ENCODE data around the gene HSPB8. TPM values are rescaled to one million over a fixed set of nuclear protein-coding genes. Genes with fewer than 3 reads are reported as not detected.

The HSPB8 gene
- total and polyA plus RNA-seq, 7 experiments from 2014 or later, result not detected

DNA sequence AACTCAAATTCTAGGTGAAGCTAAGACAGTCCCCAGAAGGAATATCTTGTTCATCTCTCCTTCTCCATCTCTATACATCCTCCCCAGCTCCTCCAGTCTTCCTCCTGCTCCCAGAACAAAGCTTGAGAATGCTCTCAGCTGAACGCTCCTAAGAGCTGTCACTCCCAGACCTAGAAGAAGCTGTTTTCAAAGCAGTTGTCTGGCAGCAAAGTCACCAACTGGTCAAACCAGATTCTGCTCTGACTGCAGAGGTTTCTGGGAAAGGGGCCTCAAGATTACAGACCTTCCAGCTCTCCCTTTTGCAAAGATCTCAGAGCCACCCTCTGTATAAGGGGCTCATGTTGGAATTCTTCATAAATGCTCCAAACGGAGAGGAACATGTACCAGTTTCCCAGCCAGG lies 9.6 kb upstream of the HSPB8 start:
- Mint-ChIP-seq H3K4me3 (no peak overlapping the region), H3K9me3 (peaks cover 0 to 23% (median 0%) of the 10 kb centered on the region in 11 donors), H3K36me3 (no peaks in the 10 kb centered on the region), H3K27ac (no peak overlapping the region), H3K27me3 (peaks cover 0 to 15% (median 0%) of the 10 kb centered on the region in 5 donors), H3K4me1 (no peaks in the 10 kb centered on the region)
- intact Hi-C loops (cut with micrococcal nuclease), result no loop called here
- Histone ChIP-seq H3K4me3 (ENCODE audit: low read length) (no peak overlapping the region), H3K4me1 (ENCODE audit: control insufficient read depth in 2 of 2, insufficient read depth in 2 of 2, low read length in 2 of 2) (no peaks in the 10 kb centered on the region), H3K27ac (ENCODE audit: low read depth, low read length) (no peak overlapping the region), H3K9me3 (ENCODE audit: control insufficient read depth in 2 of 3, low read length in 3 of 3) (no peaks in the 10 kb centered on the region), H3K27me3 (ENCODE audit: control insufficient read depth in 2 of 2, insufficient read depth in 2 of 2, low read length in 2 of 2) (no peaks in the 10 kb centered on the region), H3K36me3 (ENCODE audit: control insufficient read depth in 2 of 3, insufficient read depth in 3 of 3, low read length in 3 of 3) (no peaks in the 10 kb centered on the region)
- ATAC-seq (no peak), DNase-seq (no peak)
- ChIA-PET POLR2A (no interaction called here), CTCF (no interaction called here)

DNA sequence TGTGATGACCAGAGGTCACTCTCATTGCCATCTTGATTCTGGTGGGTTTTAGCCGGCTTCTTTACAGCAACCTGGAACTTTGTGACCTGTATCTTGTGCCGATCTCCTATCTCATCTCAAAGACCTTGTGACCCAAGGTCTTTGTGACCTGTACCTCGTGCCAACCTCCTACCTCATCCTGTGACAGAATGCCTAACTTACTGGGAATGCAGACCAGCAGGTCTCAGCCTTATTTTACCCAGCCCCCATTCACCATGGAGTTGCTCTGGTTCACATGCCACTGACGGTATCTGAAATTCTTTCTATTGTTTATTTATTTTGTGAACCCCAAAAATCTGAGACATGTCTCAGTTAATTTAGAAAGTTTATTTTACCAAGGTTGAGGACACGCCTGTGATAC lies 7.4 kb upstream of the HSPB8 start:
- Histone ChIP-seq H3K27ac (ENCODE audit: low read depth, low read length) (no peak overlapping the region), H3K27me3 (ENCODE audit: control insufficient read depth in 2 of 2, insufficient read depth in 2 of 2, low read length in 2 of 2) (no peaks in the 10 kb centered on the region), H3K4me1 (ENCODE audit: control insufficient read depth in 2 of 2, insufficient read depth in 2 of 2, low read length in 2 of 2) (no peaks in the 10 kb centered on the region), H3K4me3 (ENCODE audit: low read length) (no peak overlapping the region), H3K36me3 (ENCODE audit: control insufficient read depth in 2 of 3, insufficient read depth in 3 of 3, low read length in 3 of 3) (no peaks in the 10 kb centered on the region), H3K9me3 (ENCODE audit: control insufficient read depth in 2 of 3, low read length in 3 of 3) (no peaks in the 10 kb centered on the region)
- Mint-ChIP-seq H3K4me3 (no peak overlapping the region), H3K36me3 (no peaks in the 10 kb centered on the region), H3K27ac (no peak overlapping the region), H3K27me3 (peaks cover 0 to 30% (median under 1%) of the 10 kb centered on the region in 5 donors), H3K4me1 (no peaks in the 10 kb centered on the region), H3K9me3 (peaks cover 0 to 23% (median 0%) of the 10 kb centered on the region in 11 donors)
- ATAC-seq, result no peak
- intact Hi-C loops (cut with micrococcal nuclease), result no loop called here
- ChIA-PET POLR2A (no interaction called here), CTCF (no interaction called here)
- no peak for DNase-seq

DNA sequence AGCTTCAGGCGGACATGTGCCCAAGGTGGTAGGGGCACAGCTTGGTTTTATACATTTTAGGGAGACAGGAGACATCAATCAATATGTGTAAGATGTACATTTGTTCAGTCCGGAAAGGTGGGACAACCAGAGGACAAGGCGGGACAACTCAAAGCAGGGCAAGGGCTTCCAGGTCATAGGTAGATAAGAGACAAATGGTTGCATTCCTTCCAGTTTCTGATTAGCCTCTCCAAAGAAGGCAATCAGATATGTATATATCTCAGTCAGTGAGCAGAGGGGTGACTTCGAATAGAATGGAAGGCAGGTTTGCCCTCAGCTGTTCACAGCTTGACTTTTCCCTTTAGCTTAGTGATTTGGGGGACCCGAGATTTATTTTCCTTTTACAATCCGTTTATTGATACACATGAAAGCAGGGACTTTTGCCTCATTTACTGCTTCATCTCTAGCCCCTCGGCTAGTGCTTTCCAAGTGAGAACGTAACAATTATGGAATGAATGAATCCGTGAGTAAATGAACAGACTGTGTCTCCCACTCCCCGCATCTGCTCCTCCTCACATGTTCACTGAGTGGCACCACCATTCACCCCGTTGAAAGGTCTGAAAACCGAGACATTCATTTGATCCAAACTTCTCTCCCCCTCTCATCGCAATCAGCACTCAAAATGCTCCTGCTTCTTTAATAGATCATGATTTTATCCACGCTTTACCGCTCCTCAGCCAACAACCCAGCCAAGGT lies 6.9 kb upstream of the HSPB8 start:
- no peak for DNase-seq
- no peak overlapping the region for H3K4me3 Mint-ChIP-seq
- Histone ChIP-seq H3K4me1 (ENCODE audit: control insufficient read depth in 2 of 2, insufficient read depth in 2 of 2, low read length in 2 of 2) (no peaks in the 10 kb centered on the region), H3K9me3 (ENCODE audit: control insufficient read depth in 2 of 3, low read length in 3 of 3) (no peaks in the 10 kb centered on the region), H3K27ac (ENCODE audit: low read depth, low read length) (no peak overlapping the region), H3K36me3 (ENCODE audit: control insufficient read depth in 2 of 3, insufficient read depth in 3 of 3, low read length in 3 of 3) (no peaks in the 10 kb centered on the region), H3K4me3 (ENCODE audit: low read length) (no peak overlapping the region), H3K27me3 (ENCODE audit: control insufficient read depth in 2 of 2, insufficient read depth in 2 of 2, low read length in 2 of 2) (no peaks in the 10 kb centered on the region)
- POLR2A ChIA-PET, result no interaction called here
- intact Hi-C loops (cut with micrococcal nuclease), result no loop called here
- H3K27ac Mint-ChIP-seq, result no peak overlapping the region
- peaks cover 0 to 34% (median 6%) of the 10 kb centered on the region in 5 donors for H3K27me3 Mint-ChIP-seq
- CTCF ChIA-PET, result no interaction called here
- no peaks in the 10 kb centered on the region for H3K36me3 Mint-ChIP-seq
- H3K4me1 Mint-ChIP-seq, result no peaks in the 10 kb centered on the region
- H3K9me3 Mint-ChIP-seq, result peaks cover 0 to 20% (median 0%) of the 10 kb centered on the region in 11 donors
- ATAC-seq, result no peak

DNA sequence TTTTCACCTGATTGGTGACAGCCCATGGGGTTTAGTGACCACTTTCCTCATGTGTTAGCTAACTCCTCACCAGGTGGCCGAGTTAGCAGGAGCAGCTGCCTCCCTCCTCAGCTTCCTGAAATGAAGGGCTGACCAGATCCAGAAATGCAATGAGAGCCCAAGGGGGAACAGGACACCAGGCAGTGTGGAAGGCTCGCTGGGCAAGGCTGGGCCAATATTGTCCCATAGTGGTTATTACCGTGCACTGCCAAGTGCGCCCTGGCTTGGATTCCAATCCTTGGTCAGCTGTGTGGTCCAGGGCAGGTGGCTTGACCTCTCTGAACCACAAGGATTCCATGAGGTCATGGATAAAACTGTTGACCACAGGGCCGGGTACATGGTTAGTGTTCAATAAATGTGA lies 3.6 kb upstream of the HSPB8 start:
- peaks cover 0 to 8% (median 0%) of the 10 kb centered on the region in 11 donors for H3K9me3 Mint-ChIP-seq
- Histone ChIP-seq H3K27me3 (ENCODE audit: control insufficient read depth in 2 of 2, insufficient read depth in 2 of 2, low read length in 2 of 2) (no peaks in the 10 kb centered on the region), H3K9me3 (ENCODE audit: control insufficient read depth in 2 of 3, low read length in 3 of 3) (no peaks in the 10 kb centered on the region), H3K36me3 (ENCODE audit: control insufficient read depth in 2 of 3, insufficient read depth in 3 of 3, low read length in 3 of 3) (no peaks in the 10 kb centered on the region), H3K4me3 (ENCODE audit: low read length) (no peak overlapping the region), H3K4me1 (ENCODE audit: control insufficient read depth in 2 of 2, insufficient read depth in 2 of 2, low read length in 2 of 2) (no peaks in the 10 kb centered on the region), H3K27ac (ENCODE audit: low read depth, low read length) (no peak overlapping the region)
- no peaks in the 10 kb centered on the region for H3K4me1 Mint-ChIP-seq
- H3K36me3 Mint-ChIP-seq, result no peaks in the 10 kb centered on the region
- H3K27me3 Mint-ChIP-seq, result peaks cover 3 to 49% (median 20%) of the 10 kb centered on the region in 5 donors
- H3K4me3 Mint-ChIP-seq, result no peak overlapping the region
- ATAC-seq, result no peak
- H3K27ac Mint-ChIP-seq, result no peak overlapping the region
- no peak for DNase-seq
- POLR2A ChIA-PET, result no interaction called here
- intact Hi-C loops (cut with micrococcal nuclease), result no loop called here
- CTCF ChIA-PET, result no interaction called here

DNA sequence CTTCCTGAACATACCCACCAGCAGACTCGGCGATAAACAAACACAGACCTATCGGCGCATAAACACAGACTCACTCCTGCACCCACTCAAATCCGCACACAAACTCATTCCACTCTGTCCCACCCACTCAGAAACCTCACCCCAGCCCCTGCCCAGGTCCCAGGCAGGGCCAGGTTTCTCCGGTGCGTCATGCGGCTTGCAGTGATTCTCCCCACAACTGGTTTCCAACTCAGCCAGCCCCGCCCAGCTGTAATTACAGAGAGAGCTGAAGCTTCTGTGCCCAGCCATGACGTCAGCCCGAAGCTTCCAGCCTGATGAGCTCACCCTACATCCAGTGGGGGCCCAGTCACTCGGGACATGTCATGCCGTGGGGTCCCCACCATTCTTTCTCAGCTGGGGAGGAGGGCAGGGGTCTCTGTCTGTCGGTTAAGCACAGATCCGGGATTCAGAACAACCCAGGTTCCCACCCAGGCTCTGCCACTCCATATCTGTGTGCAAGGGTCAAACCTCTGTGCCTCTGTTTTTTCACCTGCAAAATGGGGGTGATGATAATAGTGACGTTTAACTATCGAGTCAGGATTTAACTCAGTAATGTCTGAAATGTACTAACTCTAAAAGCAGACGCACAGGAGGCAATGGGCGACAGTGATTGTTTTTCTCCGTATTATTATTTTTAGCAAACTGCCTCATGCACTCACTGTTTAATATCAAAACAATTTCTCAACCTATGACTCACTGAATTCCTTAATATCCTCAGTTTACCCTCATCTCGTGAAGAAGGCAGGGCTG lies 2.3 kb upstream of the HSPB8 start:
- Mint-ChIP-seq H3K4me1 (no peaks in the 10 kb centered on the region), H3K27ac (no peak overlapping the region), H3K36me3 (no peaks in the 10 kb centered on the region), H3K9me3 (peaks cover 0 to under 1% (median 0%) of the 10 kb centered on the region in 11 donors), H3K27me3 (peaks cover 3 to 45% (median 20%) of the 10 kb centered on the region in 5 donors), H3K4me3 (no peak overlapping the region)
- intact Hi-C loops (cut with micrococcal nuclease), result no loop called here
- no peaks in the 10 kb centered on the region for H3K4me1 ChIP-seq (ENCODE audit: control insufficient read depth in 2 of 2, insufficient read depth in 2 of 2, low read length in 2 of 2)
- ChIA-PET CTCF (no interaction called here), POLR2A (no interaction called here)
- no peak overlapping the region for H3K4me3 ChIP-seq (ENCODE audit: low read length)
- H3K27me3 ChIP-seq (ENCODE audit: control insufficient read depth in 2 of 2, insufficient read depth in 2 of 2, low read length in 2 of 2), result no peaks in the 10 kb centered on the region
- H3K9me3 ChIP-seq (ENCODE audit: control insufficient read depth in 2 of 3, low read length in 3 of 3), result no peaks in the 10 kb centered on the region
- DNase-seq (no peak), ATAC-seq (no peak)
- H3K27ac ChIP-seq (ENCODE audit: low read depth, low read length), result no peak overlapping the region
- H3K36me3 ChIP-seq (ENCODE audit: control insufficient read depth in 2 of 3, insufficient read depth in 3 of 3, low read length in 3 of 3), result no peaks in the 10 kb centered on the region

DNA sequence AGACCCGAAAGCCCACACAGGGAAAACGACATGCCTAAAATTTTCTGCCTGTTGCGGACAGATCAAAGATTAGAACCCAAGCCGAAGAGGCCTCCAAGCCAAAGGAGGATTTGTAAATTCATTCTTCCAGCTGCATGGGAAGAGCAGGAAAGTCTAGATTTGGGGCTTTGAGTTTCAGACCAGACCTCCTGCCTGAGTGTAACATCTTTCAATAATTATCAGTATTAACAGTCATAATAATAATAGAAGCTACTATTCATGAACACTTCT lies 1.7 kb upstream of the HSPB8 start:
- ChIA-PET CTCF (no interaction called here), POLR2A (no interaction called here)
- H3K4me3 ChIP-seq (ENCODE audit: low read length), result no peak overlapping the region
- no peak overlapping the region for H3K27ac Mint-ChIP-seq
- intact Hi-C loops (cut with micrococcal nuclease), result no loop called here
- no peaks in the 10 kb centered on the region for H3K27me3 ChIP-seq (ENCODE audit: control insufficient read depth in 2 of 2, insufficient read depth in 2 of 2, low read length in 2 of 2)
- H3K36me3 ChIP-seq (ENCODE audit: control insufficient read depth in 2 of 3, insufficient read depth in 3 of 3, low read length in 3 of 3), result no peaks in the 10 kb centered on the region
- no peaks in the 10 kb centered on the region for H3K9me3 ChIP-seq (ENCODE audit: control insufficient read depth in 2 of 3, low read length in 3 of 3)
- peaks cover 3 to 45% (median 20%) of the 10 kb centered on the region in 5 donors for H3K27me3 Mint-ChIP-seq
- DNase-seq (no peak), ATAC-seq (no peak)
- H3K27ac ChIP-seq (ENCODE audit: low read depth, low read length), result no peak overlapping the region
- H3K4me1 Mint-ChIP-seq, result no peaks in the 10 kb centered on the region
- H3K4me1 ChIP-seq (ENCODE audit: control insufficient read depth in 2 of 2, insufficient read depth in 2 of 2, low read length in 2 of 2), result no peaks in the 10 kb centered on the region
- no peaks in the 10 kb centered on the region for H3K36me3 Mint-ChIP-seq
- no peaks in the 10 kb centered on the region for H3K9me3 Mint-ChIP-seq
- H3K4me3 Mint-ChIP-seq, result no peak overlapping the region
